ENCODE data around the gene ORC6.

Gene ORC6

DNA sequence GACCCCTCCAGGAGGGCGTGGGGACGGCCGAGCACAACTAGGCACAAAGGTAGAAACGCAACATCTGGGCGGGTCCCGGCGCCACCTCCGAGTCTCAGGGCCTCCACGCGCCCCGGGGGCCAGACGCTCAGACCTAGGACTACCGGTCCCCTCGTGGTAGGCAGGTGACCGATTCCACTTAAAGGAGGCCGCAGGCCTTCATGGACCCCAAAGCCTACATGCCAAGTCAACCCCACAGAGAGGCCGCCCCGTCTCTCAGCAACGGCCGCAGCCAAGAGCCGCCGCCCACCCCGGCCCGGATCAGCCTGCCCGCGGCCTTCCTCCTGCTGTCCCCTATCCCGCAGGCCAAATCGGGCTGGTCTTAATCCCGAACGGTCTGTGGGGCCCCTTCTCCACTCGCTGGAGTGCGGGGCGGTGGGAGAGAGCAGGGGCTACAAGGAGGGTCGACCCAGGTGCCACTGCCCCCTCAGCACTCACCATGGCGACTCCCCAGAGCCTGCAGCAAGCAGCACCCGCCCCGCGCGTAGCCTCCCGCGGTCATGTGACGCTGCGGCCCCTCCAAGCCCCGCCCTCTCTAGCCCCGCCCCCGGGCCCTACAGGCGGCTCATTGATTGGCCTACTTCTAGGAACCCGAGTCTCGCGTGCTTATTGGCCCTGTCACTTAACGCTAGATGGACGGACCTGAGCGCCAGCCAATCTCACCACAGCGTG is 650 bp upstream of the ORC6 start, which contains the start of gene VPS35 (continued):
- no peak for TF ChIP-seq ELK4 (IDR thresholded peaks at IDR 0.05; ENCODE audit: borderline replicate concordance, low read depth, low read length)
- no peak for TF ChIP-seq ZNF266 (tag by site-specific recombination; IDR thresholded peaks at IDR 0.05; ENCODE audit: low read depth)
- peak; percentile 91 for TF ChIP-seq KLF16 (tag by site-specific recombination; IDR thresholded peaks at IDR 0.05)
- no peak for TF ChIP-seq ZBTB49 (tag by site-specific recombination; IDR thresholded peaks at IDR 0.05; ENCODE audit: low read depth)
- TF ChIP-seq ZNF670 (tag by site-specific recombination; IDR thresholded peaks at IDR 0.05; ENCODE audit: low read depth): no peak
- no peak for TF ChIP-seq ZNF610 (tag by site-specific recombination; IDR thresholded peaks at IDR 0.05; ENCODE audit: borderline replicate concordance)

GRCh38 chr16:46690281-46691178 is 1.1 kb downstream of the ORC6 start:
- ChIA-PET POLR2A (interaction anchor here (0.5 to 1.7 kb wide), 9 partner anchors 17 to 140 kb away, joined by 3 to 7 read pairs (median 4); partner anchors contain the start of gene C16orf87), CTCF (interaction anchor here (0.6 to 3.7 kb wide), 6 partner anchors 10 to 139 kb away, joined by 3 to 21 read pairs (median 3); no protein-coding TSS in a partner anchor)
- peak overlapping the region; percentile 95 for H3K4me3 ChIP-seq (ENCODE audit: low read depth, low read length)
- TF ChIP-seq ZFP37 (tag by site-specific recombination; IDR thresholded peaks at IDR 0.05): no peak
- no peak for TF ChIP-seq ZSCAN23 (tag by site-specific recombination; IDR thresholded peaks at IDR 0.05)
- no peak for TF ChIP-seq ZNF175 (tag by site-specific recombination; IDR thresholded peaks at IDR 0.05)
- no peak for TF ChIP-seq HIC1 (tag by site-specific recombination; IDR thresholded peaks at IDR 0.05)
- TF ChIP-seq ZNF324 (tag by site-specific recombination; IDR thresholded peaks at IDR 0.05): no peak
- TF ChIP-seq ZNF350 (tag by site-specific recombination; IDR thresholded peaks at IDR 0.05): no peak
- no peak for TF ChIP-seq ZNF529 (tag by site-specific recombination; IDR thresholded peaks at IDR 0.05; ENCODE audit: insufficient replicate concordance)
- no peak for TF ChIP-seq ZNF274 (IDR thresholded peaks at IDR 0.05; ENCODE audit: low read length)
- TF ChIP-seq ZNF274 (tag by site-specific recombination; IDR thresholded peaks at IDR 0.05; ENCODE audit: borderline replicate concordance): no peak
- TF ChIP-seq ZNF398 (tag by site-specific recombination; IDR thresholded peaks at IDR 0.05): no peak
- no peak for TF ChIP-seq ZFHX2 (tag by site-specific recombination; conservative IDR thresholded peaks at IDR 0.05)
- no peak for TF ChIP-seq PRDM6 (tag by site-specific recombination; IDR thresholded peaks at IDR 0.05)
- TF ChIP-seq ZNF837 (tag by site-specific recombination; IDR thresholded peaks at IDR 0.05): no peak
- peak overlapping the region; percentile 81 for H3K27ac ChIP-seq (ENCODE audit: extremely low read depth, low read depth, low read length)
- H3K9me3 ChIP-seq (ENCODE audit: control insufficient read depth, insufficient read depth, low read depth, low read length): no peaks in the 10 kb centered on the region
- peaks cover 18 to 41% of the 10 kb centered on the region in 2 experiments for H3K36me3 ChIP-seq (ENCODE audit: control insufficient read depth in 2 of 2, insufficient read depth in 1 of 2, low read length in 2 of 2)
- peaks cover 6% of the 10 kb centered on the region; the same call in 1 of the 2 replicates for H3K4me1 ChIP-seq (ENCODE audit: control insufficient read depth, insufficient read depth, low read length)

Data from HEK293 (cell line).